Tibial nerve (tissue), 4 donors: ENCODE measurements around the gene DLGAP4. TPM values are rescaled to one million over a fixed set of nuclear protein-coding genes. Genes with fewer than 3 reads are reported as not detected.
A peak's percentile ranks its signal among the peaks of the same experiment; 100 is the strongest.

Experiments used
- DNase-seq, 2 donors: peaks; one replicate each; pipeline ENCODE4 v3.0.0-alpha.2; 2019; ENCODE audit warnings: low spot score in 2 of 2
- H3K27ac ChIP-seq, 4 donors: fragments of 200-600 bp; sonication (generic) in 3 of 4; one replicate each; pipeline ENCODE4 v1.5.1; 2017 to 2019; ENCODE audit warnings: mild to moderate bottlenecking in 1 of 4
- H3K27me3 ChIP-seq, 2 donors: fragments of 200-600 bp; sonication (generic) in 1 of 2; one replicate each; pipeline versions ENCODE4 v1.5.1 to v1.6.0; 2017 to 2019
- H3K36me3 ChIP-seq, 3 donors: fragments of 200-600 bp; sonication (generic); one replicate each; pipeline ENCODE4 v1.5.1; 2018 to 2019
- H3K4me1 ChIP-seq, 4 donors: fragments of 200-600 bp; sonication (generic) in 3 of 4; one replicate each; pipeline ENCODE4 v1.5.1; 2017 to 2019
- H3K4me3 ChIP-seq, 4 donors: fragments of 200-600 bp; sonication (generic) in 3 of 4; one replicate each; pipeline ENCODE4 v1.5.1; 2017 to 2019; ENCODE audit warnings: mild to moderate bottlenecking in 1 of 4, moderate library complexity in 1 of 4
- H3K9me3 ChIP-seq, 4 donors: fragments of 200-600 bp; sonication (generic) in 3 of 4; one replicate each; pipeline ENCODE4 v1.5.1; 2017 to 2019
- CTCF ChIP-seq, 5 experiments: fragments of 200-600 bp in 3 of 5; fragments of 450-650 bp in 2 of 5; sonication (generic) in 3 of 5; IDR thresholded peaks; one replicate each; pipeline ENCODE4 v1.5.1; 2016 to 2019; ENCODE audit warnings: antibody characterized with exemption in 5 of 5, mild to moderate bottlenecking in 3 of 5, moderate library complexity in 2 of 5
- EP300 ChIP-seq, 2 donors: sonication (generic); formaldehyde crosslinking; IDR thresholded peaks; one replicate each; pipeline ENCODE4 v1.6.1; 2017; ENCODE audit warnings: antibody characterized with exemption in 2 of 2, mild to moderate bottlenecking in 1 of 2
- POLR2A ChIP-seq, 2 donors: fragments of 450-650 bp; IDR thresholded peaks; one replicate each; pipeline ENCODE4 v1.6.1; 2017; ENCODE audit warnings: antibody characterized with exemption in 2 of 2, mild to moderate bottlenecking in 2 of 2, moderate library complexity in 2 of 2
- WGBS, 2 donors: methylation state at CpG; one replicate each; pipeline ENCODE4 v1.1.5; 2018; 5-methylcytosine and 5-hydroxymethylcytosine counted together
- total RNA-seq, 4 donors: library from RNA; depleted of rRNA; stranded (reverse); fragments of >200 nt; gene quantifications; one replicate each; pipeline ENCODE4 v1.1.0, GENCODE V29; 2016

The DLGAP4 gene
- total RNA-seq, 4 donors from 2014 or later: 46.1 to 97.5 (median 52.5) TPM

GRCh38 chr20:36421641-36422040 lies 115.5 kb downstream of the DLGAP4 start:
- peaks cover 0 to 13% (median 0%) of the 10 kb centered on the region in 4 donors for H3K9me3 ChIP-seq
- H3K27ac ChIP-seq: no peak overlapping the region
- H3K36me3 ChIP-seq: no peaks in the 10 kb centered on the region
- TF ChIP-seq EP300 (IDR thresholded peaks at IDR 0.05): no peak
- no peak for TF ChIP-seq POLR2A (IDR thresholded peaks at IDR 0.05)
- TF ChIP-seq CTCF (IDR thresholded peaks at IDR 0.05): no peak
- DNase-seq: no peak
- H3K27me3 ChIP-seq: peaks cover 0 to 4% of the 10 kb centered on the region in 2 donors
- WGBS, 2 donors: 62 to 76% methylated on average over 13 of the region's 13 CpGs
- H3K4me1 ChIP-seq: no peaks in the 10 kb centered on the region
- no peak overlapping the region for H3K4me3 ChIP-seq

- no peak overlapping the region for H3K4me3 ChIP-seq
- WGBS, 2 donors: 36 to 57% methylated on average over 3 of the region's 3 CpGs
These were observed 118.2 kb downstream of the DLGAP4 start for GRCh38 chr20:36424314-36424713.

GRCh38 chr20:36425166-36425565 lies 119.0 kb downstream of the DLGAP4 start:
- no peak for DNase-seq
- Histone ChIP-seq H3K27ac (no peak overlapping the region), H3K9me3 (no peaks in the 10 kb centered on the region), H3K36me3 (no peaks in the 10 kb centered on the region), H3K4me1 (no peaks in the 10 kb centered on the region), H3K4me3 (no peak overlapping the region), H3K27me3 (peaks cover 0 to 4% of the 10 kb centered on the region in 2 donors)
- no peak for TF ChIP-seq POLR2A (IDR thresholded peaks at IDR 0.05)
- no peak for TF ChIP-seq EP300 (IDR thresholded peaks at IDR 0.05)
- no peak for TF ChIP-seq CTCF (IDR thresholded peaks at IDR 0.05)
- 67 to 76% methylated on average over 4 of the region's 4 CpGs for WGBS, 2 donors

More at GRCh38 chr20:36424314-36424713, 118.2 kb downstream of the DLGAP4 start:
- Histone ChIP-seq H3K4me1 (no peaks in the 10 kb centered on the region), H3K27me3 (peaks cover 0 to 4% of the 10 kb centered on the region in 2 donors), H3K36me3 (no peaks in the 10 kb centered on the region), H3K27ac (no peak overlapping the region), H3K9me3 (peaks cover 0 to 8% (median 0%) of the 10 kb centered on the region in 4 donors)
- no peak for TF ChIP-seq EP300 (IDR thresholded peaks at IDR 0.05)
- no peak for DNase-seq

- DNase-seq: no peak
- TF ChIP-seq CTCF (IDR thresholded peaks at IDR 0.05) (no peak), POLR2A (IDR thresholded peaks at IDR 0.05) (no peak), EP300 (IDR thresholded peaks at IDR 0.05) (no peak)
- peaks cover 0 to 9% (median 1%) of the 10 kb centered on the region in 4 donors for H3K4me1 ChIP-seq
- H3K36me3 ChIP-seq: no peaks in the 10 kb centered on the region
- H3K4me3 ChIP-seq: no peak overlapping the region
- H3K27me3 ChIP-seq: peaks cover 0 to 8% of the 10 kb centered on the region in 2 donors
- no peak overlapping the region for H3K27ac ChIP-seq
- H3K9me3 ChIP-seq: no peaks in the 10 kb centered on the region
- WGBS, 2 donors: 85 to 87% methylated on average over 24 of the region's 24 CpGs
These were observed 125.5 kb downstream of the DLGAP4 start for GRCh38 chr20:36431604-36432003.

GRCh38 chr20:36432096-36432495 lies 126.0 kb downstream of the DLGAP4 start:
- H3K27ac ChIP-seq: no peak overlapping the region
- H3K4me3 ChIP-seq: no peak overlapping the region
- TF ChIP-seq EP300 (IDR thresholded peaks at IDR 0.05): no peak
- no peak for TF ChIP-seq POLR2A (IDR thresholded peaks at IDR 0.05)
- TF ChIP-seq CTCF (IDR thresholded peaks at IDR 0.05): no peak
- H3K27me3 ChIP-seq: peaks cover 0 to 10% of the 10 kb centered on the region in 2 donors
- no peak for DNase-seq
- 94 to 95% methylated on average over 17 to 23 of the region's 23 CpGs for WGBS, 2 donors
- no peaks in the 10 kb centered on the region for H3K36me3 ChIP-seq
- no peaks in the 10 kb centered on the region for H3K9me3 ChIP-seq
- peaks cover 0 to 9% (median 1%) of the 10 kb centered on the region in 4 donors for H3K4me1 ChIP-seq

GRCh38 chr20:36434383-36434782 lies 128.2 kb downstream of the DLGAP4 start:
- Histone ChIP-seq H3K9me3 (no peaks in the 10 kb centered on the region), H3K27ac (peak overlapping the region in 1 of 4 donors; percentile 42), H3K36me3 (no peaks in the 10 kb centered on the region), H3K4me3 (no peak overlapping the region), H3K27me3 (peaks cover 0 to 13% of the 10 kb centered on the region in 2 donors), H3K4me1 (peaks cover 0 to 10% (median 1%) of the 10 kb centered on the region in 4 donors)
- TF ChIP-seq POLR2A (IDR thresholded peaks at IDR 0.05): no peak
- no peak for TF ChIP-seq EP300 (IDR thresholded peaks at IDR 0.05)
- TF ChIP-seq CTCF (IDR thresholded peaks at IDR 0.05): no peak
- WGBS, 2 donors: 73 to 74% methylated on average over 2 of the region's 2 CpGs
- DNase-seq: no peak
